Stimulated activated naive CD8-positive, alpha-beta T cell treated with anti-CD3 and anti-CD28 coated beads, Interleukin-15, Interleukin-2, amounts not matched to agents 100 U/mL and 50 U/mL, for 24 hours (primary cell): Measurements from ENCODE around the gene PAX5.
"Not testable (repeated sequence)": the region's sequence is repeated elsewhere in the genome, so short reads cannot be mapped to it uniquely, and the experiment has no call there.

ENCODE experiments used
- ATAC-seq: fragments of 150-1000 bp; cut with Tn5 transposase; one replicate; pipeline ENCODE4 v1.10.0; 2021
- DNase-seq: peaks from one replicate; pipeline ENCODE4 v3.0.0; 2021

PAX5 gene

GRCh38 chr9:37033682-37034304 lies at the start of gene PAX5:
TSS of gene PAX5 (minus strand) at chr9:37034268. CDS start at chr9:37034031, 237 bp downstream.
- ATAC-seq (no peak), DNase-seq (no peak)

GRCh38 chr9:37083654-37084053 lies 49.6 kb upstream of the PAX5 start:
- ATAC-seq: no peak
- no peak for DNase-seq

GRCh38 chr9:37082214-37082765 lies 48.2 kb upstream of the PAX5 start:
- ATAC-seq (no peak), DNase-seq (no peak)

GRCh38 chr9:37081507-37081906 lies 47.4 kb upstream of the PAX5 start:
- ATAC-seq, DNase-seq: not testable (repeated sequence)

- not testable (repeated sequence) for DNase-seq
- ATAC-seq: peak; percentile 4
These were observed 46.1 kb upstream of the PAX5 start for GRCh38 chr9:37080165-37080628.

GRCh38 chr9:37079370-37080164 lies 45.5 kb upstream of the PAX5 start:
- DNase-seq: peak; percentile 91
- ATAC-seq: peak; percentile 98

GRCh38 chr9:37074790-37075189 lies 40.7 kb upstream of the PAX5 start:
- not testable (repeated sequence) for DNase-seq, ATAC-seq

- no peak for DNase-seq
- ATAC-seq: peak; percentile 28
These were observed 32.2 kb upstream of the PAX5 start for GRCh38 chr9:37066139-37066725.

- DNase-seq (no peak), ATAC-seq (no peak)
These were observed 28.3 kb upstream of the PAX5 start for GRCh38 chr9:37062336-37062735.

GRCh38 chr9:37061768-37062167 lies 27.7 kb upstream of the PAX5 start:
- ATAC-seq: no peak
- no peak for DNase-seq

GRCh38 chr9:37060833-37061232 lies 26.8 kb upstream of the PAX5 start:
- ATAC-seq: no peak

GRCh38 chr9:37056046-37056920 lies 22.2 kb upstream of the PAX5 start:
- ATAC-seq: no peak
- no peak for DNase-seq

More at GRCh38 chr9:37060833-37061232, 26.8 kb upstream of the PAX5 start:
- no peak for DNase-seq

- ATAC-seq, DNase-seq: not testable (repeated sequence)
These were observed 20.3 kb upstream of the PAX5 start for GRCh38 chr9:37054363-37054720.

- DNase-seq (no peak), ATAC-seq (no peak)
These were observed 19.8 kb upstream of the PAX5 start for GRCh38 chr9:37053684-37054362.

- DNase-seq: no peak
- ATAC-seq: no peak
These were observed 12.6 kb upstream of the PAX5 start for GRCh38 chr9:37046683-37047082.

- ATAC-seq (no peak), DNase-seq (no peak)
These were observed 8.4 kb upstream of the PAX5 start for GRCh38 chr9:37042421-37042820.

GRCh38 chr9:37040508-37041127 lies 6.5 kb upstream of the PAX5 start:
- ATAC-seq: no peak
- no peak for DNase-seq

GRCh38 chr9:37038943-37039464 lies 4.9 kb upstream of the PAX5 start:
- no peak for DNase-seq
- no peak for ATAC-seq

GRCh38 chr9:37038302-37038942 lies 4.4 kb upstream of the PAX5 start:
- ATAC-seq: no peak
- no peak for DNase-seq
